ENCODE results near the gene MOCOS.

- TF ChIP-seq BRCA1 (CRISPR knock-in tag; IDR thresholded peaks at IDR 0.05) (no peak), NFE2L1 (CRISPR knock-in tag; IDR thresholded peaks at IDR 0.05; ENCODE audit: borderline replicate concordance) (no peak), GATAD1 (CRISPR knock-in tag; IDR thresholded peaks at IDR 0.05) (no peak)
Measured at GRCh38 chr18:36315736-36316135, 128.4 kb downstream of the MOCOS start.
